ENCODE data around the gene NKX6-2. TPM values are rescaled to one million over a fixed set of nuclear protein-coding genes. Genes with fewer than 3 reads are reported as not detected.

Gene NKX6-2
- total RNA-seq, 1 donor from 2014 or later: not detected

- no peak for DNase-seq (ENCODE audit: low read depth)
- Histone ChIP-seq H3K27me3 (ENCODE audit: control insufficient read depth, insufficient read depth, low read length) (no peaks in the 10 kb centered on the region), H3K4me3 (ENCODE audit: low read depth, low read length) (no peak overlapping the region), H3K36me3 (ENCODE audit: control insufficient read depth, insufficient read depth, low read length) (peaks cover 2% of the 10 kb centered on the region)
- TF ChIP-seq CTCF (IDR thresholded peaks at IDR 0.05; ENCODE audit: insufficient read depth, low read length, severe bottlenecking): no peak
- FAIRE-seq: no peak
These were observed 38.9 kb downstream of the NKX6-2 start for GRCh38 chr10:132746801-132747625.

GRCh38 chr10:132746386-132746785 lies 39.6 kb downstream of the NKX6-2 start:
- no peak for FAIRE-seq

GRCh38 chr10:132745971-132746370 lies 40.0 kb downstream of the NKX6-2 start:
- no peaks in the 10 kb centered on the region for H3K27me3 ChIP-seq (ENCODE audit: control insufficient read depth, insufficient read depth, low read length)
- FAIRE-seq (no peak), DNase-seq (ENCODE audit: low read depth) (no peak)
- H3K36me3 ChIP-seq (ENCODE audit: control insufficient read depth, insufficient read depth, low read length): peaks cover 3% of the 10 kb centered on the region
- TF ChIP-seq CTCF (IDR thresholded peaks at IDR 0.05; ENCODE audit: insufficient read depth, low read length, severe bottlenecking): no peak
- no peak overlapping the region for H3K4me3 ChIP-seq (ENCODE audit: low read depth, low read length)

More at GRCh38 chr10:132746386-132746785, 39.6 kb downstream of the NKX6-2 start:
- no peak for TF ChIP-seq CTCF (IDR thresholded peaks at IDR 0.05; ENCODE audit: insufficient read depth, low read length, severe bottlenecking)
- Histone ChIP-seq H3K4me3 (ENCODE audit: low read depth, low read length) (no peak overlapping the region), H3K36me3 (ENCODE audit: control insufficient read depth, insufficient read depth, low read length) (peaks cover 3% of the 10 kb centered on the region), H3K27me3 (ENCODE audit: control insufficient read depth, insufficient read depth, low read length) (no peaks in the 10 kb centered on the region)
- no peak for DNase-seq (ENCODE audit: low read depth)

GRCh38 chr10:132745511-132745910 lies 40.4 kb downstream of the NKX6-2 start:
- no peak for TF ChIP-seq CTCF (IDR thresholded peaks at IDR 0.05; ENCODE audit: insufficient read depth, low read length, severe bottlenecking)
- FAIRE-seq (no peak), DNase-seq (ENCODE audit: low read depth) (no peak)
- H3K27me3 ChIP-seq (ENCODE audit: control insufficient read depth, insufficient read depth, low read length): no peaks in the 10 kb centered on the region
- H3K4me3 ChIP-seq (ENCODE audit: low read depth, low read length): no peak overlapping the region
- H3K36me3 ChIP-seq (ENCODE audit: control insufficient read depth, insufficient read depth, low read length): peaks cover 3% of the 10 kb centered on the region

- FAIRE-seq (no peak), DNase-seq (ENCODE audit: low read depth) (no peak)
- H3K4me3 ChIP-seq (ENCODE audit: low read depth, low read length): no peak overlapping the region
- no peaks in the 10 kb centered on the region for H3K27me3 ChIP-seq (ENCODE audit: control insufficient read depth, insufficient read depth, low read length)
- no peak for TF ChIP-seq CTCF (IDR thresholded peaks at IDR 0.05; ENCODE audit: insufficient read depth, low read length, severe bottlenecking)
- H3K36me3 ChIP-seq (ENCODE audit: control insufficient read depth, insufficient read depth, low read length): peaks cover 3% of the 10 kb centered on the region
These were observed 41.1 kb downstream of the NKX6-2 start for GRCh38 chr10:132744839-132745238.
